Fibroblast of upper back skin (primary cell): Measurements from ENCODE around the gene NOL7.

Experiments used
- DNase-seq: peaks from one replicate; pipeline ENCODE4 v3.0.0-alpha.2; 2013

The NOL7 gene

DNA sequence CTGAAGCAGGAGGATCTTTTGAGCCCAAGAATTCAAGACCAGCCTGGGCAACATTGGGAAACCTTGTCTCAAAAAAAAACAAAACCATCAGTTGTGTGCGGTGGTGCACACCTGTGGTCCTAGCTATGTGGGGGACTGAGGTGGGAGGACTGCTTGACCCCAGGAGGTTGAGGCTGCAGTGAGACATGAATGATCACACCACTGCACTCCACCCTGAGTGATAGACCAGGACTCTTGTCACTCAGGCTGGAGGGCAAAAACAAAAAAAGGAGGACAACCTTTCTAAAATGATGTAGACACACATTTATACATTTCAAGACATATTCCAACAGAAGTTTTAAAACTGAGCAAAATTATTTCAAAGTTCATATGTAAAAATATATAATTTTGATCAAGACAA, 45.1 kb downstream of the NOL7 start:
- DNase-seq = no peak

DNA sequence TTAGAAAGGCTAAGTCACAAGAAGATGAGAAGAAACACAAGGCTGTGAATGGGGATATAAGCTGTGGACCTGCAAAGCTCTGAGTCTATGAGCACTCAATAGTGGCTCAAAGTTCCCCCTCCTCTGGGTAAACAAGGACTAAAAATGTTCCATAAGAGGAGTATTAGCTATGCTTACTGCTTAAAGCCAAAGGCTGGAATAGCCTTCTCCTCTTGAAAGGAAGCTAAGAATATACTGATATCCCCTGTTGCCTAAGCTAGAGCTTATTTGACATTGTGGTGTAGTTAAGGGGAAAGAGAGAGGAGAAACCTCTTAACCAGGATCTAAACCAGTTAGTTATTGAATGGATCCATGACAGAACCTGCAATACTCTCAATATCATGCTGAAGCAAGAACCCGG, 45.8 kb downstream of the NOL7 start:
- DNase-seq = no peak

DNA sequence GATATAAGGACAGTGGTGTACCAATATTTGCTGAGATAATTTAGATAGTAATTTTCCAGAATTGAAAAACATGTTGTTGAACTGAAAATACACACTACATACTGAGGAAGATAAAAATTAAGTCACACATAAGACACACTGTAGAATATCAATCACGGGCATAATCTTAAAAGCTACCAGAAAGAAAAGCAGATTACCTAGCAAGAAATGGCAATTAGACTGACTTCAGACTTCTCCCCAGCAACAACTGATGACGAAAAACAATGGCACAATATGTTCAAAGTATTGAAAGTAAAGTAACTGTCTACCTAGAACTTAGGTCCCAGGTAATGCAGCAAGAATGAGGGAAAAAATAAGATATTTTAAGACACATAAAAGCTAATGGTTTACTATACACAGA, 46.5 kb downstream of the NOL7 start:
- DNase-seq = no peak

DNA sequence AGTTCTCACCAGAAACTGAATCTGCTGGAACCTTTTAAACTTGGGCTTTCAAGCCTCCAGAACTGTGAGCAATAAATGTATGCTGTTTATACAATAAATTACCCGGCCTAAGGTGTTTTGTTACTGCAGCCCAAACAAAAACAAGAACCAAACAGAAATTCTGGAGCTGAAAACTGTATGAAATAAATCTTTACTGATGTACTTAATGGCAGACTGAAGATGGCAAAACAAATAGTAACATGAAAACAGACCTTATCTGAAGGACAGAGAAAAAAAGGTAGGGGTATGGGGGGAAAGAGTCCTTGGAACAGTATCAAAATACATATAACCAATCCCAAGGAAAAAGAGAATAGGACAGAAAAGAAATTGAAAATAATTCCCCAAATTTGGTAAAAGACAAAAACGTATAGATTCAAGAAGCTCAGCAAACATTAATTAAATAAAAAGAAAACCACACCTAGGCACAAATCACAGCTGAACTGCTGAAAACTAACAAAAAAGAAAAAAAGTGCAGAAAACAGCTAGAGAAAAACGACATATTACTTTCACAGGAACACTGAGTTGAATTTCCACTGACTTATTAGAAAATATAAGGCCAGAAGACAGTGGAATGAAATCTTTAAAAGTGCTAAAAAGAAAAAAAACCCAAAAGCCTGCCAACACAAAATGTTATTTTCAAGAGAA, 47.7 kb downstream of the NOL7 start:
- DNase-seq = no peak

DNA sequence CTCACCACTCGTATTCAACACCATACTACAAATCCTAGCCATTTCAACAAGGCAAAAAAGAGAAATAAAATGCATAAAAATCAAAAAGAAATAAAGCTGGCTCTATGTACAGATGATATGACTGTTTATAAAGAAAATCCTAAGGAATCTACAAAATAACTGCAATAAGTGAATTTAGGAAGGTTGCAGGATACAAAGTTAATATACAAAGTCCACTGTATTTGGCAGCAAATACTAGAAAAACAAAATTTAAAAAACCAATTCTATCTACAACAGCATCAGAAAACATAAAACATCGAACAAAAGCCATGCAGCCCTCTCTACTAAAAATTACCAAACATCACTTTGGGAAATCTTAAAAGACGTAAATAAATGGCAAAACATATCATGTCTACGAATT, 48.9 kb downstream of the NOL7 start:
- no peak for DNase-seq

DNA sequence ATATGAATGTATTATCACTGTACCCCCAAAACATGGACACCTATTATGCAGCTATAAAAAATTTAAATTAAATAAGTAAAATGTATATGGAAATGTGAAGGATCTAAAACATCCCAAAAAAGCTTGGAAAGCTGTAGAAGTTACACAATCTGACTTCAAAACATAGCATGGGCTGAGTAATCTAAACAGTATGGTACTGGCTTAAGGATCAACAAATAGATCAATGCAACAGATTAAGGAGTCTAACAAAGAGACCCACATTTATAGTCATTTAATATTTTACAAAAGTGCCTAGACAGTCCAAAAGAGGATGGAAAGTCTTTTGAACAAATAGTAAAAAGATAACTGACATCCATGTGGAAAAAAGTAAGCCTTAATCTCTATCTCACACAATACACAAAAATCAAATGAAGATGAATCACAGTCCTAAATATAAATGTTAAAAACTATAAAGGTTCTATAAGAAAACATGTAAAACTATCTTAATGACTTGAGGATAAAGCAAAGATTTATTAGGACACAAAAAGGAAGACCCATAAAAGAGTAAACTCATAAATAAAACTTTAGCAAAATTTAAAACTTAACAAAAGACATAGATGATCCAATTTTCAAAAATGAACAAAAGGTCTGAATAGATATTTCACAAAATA, 49.7 kb downstream of the NOL7 start:
- DNase-seq = no peak

DNA sequence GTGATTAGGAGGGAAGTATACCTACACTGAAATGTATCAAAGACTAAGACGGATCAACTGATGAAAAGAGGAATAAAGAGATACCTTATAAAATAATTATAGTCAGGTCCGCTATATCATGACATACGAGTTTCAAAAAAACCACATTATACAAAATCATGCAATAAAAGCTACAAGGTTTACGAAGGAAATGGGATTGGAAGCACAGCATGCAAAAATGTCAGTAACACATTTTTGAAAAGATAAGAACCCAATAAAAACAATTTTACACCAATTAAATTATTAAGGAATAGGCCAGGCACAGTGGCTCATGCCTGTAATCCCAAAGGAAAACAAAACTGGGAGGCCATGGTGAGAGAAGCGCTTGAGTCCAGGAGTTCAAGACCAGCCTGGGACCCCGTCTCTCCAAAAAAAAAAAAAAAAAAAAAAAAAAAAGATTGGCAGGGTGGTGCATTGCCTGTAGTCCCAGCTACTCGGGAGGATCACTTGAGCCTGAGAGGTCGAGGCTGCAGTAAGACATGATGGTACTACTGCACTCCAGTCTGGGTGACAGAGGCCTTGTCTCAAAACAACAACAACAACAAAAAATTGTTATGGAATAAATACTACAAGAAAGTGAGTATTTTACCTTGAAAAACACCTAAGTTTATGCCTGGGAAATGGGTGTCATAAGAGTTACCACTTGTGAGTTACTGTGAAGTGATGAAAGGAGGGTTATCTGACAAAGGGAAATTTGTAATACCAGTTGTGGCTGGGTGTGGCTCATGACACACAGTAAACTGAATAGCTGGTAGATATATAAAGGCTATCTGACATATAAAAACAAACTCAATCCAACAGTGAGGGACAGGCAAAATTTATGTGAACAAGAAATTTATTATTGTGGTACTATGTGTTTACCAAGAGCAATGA, 51.3 kb downstream of the NOL7 start:
- DNase-seq = no peak

DNA sequence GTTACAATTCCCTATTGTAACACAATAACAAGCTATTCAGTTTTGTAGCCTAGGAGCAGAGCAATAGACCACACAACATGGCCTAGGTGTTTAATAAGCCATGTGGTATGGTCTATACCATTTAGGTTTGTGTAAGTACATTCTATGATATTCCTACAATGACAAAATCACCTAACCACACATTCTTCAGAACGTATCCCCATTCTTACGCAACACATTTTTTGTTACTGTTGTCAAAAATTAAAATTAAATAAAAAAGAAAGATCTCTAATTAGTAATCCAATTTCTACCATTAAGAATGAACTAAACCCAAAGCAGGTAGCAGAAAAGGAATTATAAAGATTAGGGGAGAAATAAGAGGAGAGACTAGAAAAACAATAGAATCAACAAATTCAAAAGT, 52.5 kb downstream of the NOL7 start:
- DNase-seq = no peak

DNA sequence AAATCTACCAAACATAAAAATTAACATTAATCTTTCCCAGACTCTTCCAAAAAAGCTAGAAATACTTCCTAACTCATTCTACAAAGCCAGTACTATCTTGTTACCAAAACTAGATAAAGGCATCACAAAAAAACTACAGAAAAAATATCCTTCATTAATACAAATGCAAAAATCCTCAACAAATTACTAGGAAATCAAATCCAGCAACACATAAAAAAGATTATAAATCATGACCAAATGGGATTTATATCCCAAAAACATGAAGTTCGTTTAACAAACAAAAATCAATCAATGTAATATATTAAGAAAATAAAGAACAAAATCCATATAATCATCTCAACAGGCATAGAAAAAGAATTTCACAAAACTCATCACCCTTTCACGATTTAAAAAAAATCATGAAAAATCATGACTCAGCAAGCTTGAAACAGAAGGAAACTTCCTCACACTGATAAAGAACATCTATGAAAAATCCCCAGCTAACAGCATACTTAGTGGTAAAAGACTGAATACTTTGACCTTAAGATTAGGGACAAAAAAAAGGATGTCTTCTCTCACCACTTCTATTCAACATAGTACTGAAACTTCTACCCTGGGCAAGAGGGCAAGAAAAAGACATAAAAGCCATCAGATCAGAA, 53.3 kb downstream of the NOL7 start:
- no peak for DNase-seq

DNA sequence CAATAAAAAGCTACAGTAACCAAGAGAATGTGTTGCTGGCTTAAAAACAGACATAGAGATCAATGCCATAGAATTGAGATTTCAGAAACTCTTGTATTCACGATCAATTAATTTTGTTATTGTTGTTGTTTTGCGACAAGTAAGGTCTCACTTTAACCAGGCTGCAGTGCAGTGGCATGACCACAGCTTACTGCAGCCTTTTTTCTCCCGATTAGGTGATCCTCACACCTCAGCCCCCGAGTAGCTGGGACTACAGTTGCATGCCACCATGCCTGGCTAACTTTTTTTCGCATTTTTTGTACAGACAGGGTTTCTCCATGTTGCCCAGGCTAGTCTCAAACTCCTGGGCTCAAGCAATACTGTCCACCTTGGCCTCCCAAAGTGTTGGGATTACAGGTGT, 54.3 kb downstream of the NOL7 start:
- no peak for DNase-seq
